Measurements from ENCODE around the gene RPL35A. TPM values are rescaled to one million over a fixed set of nuclear protein-coding genes. Genes with fewer than 3 reads are reported as not detected.

Gene RPL35A
- total and polyA plus RNA-seq, 9 of the 15 experiments (the other 6 are each of a cell fraction or from before 2014, with no cell fraction given): 1,475 to 2,942 (median 2,367) TPM

DNA sequence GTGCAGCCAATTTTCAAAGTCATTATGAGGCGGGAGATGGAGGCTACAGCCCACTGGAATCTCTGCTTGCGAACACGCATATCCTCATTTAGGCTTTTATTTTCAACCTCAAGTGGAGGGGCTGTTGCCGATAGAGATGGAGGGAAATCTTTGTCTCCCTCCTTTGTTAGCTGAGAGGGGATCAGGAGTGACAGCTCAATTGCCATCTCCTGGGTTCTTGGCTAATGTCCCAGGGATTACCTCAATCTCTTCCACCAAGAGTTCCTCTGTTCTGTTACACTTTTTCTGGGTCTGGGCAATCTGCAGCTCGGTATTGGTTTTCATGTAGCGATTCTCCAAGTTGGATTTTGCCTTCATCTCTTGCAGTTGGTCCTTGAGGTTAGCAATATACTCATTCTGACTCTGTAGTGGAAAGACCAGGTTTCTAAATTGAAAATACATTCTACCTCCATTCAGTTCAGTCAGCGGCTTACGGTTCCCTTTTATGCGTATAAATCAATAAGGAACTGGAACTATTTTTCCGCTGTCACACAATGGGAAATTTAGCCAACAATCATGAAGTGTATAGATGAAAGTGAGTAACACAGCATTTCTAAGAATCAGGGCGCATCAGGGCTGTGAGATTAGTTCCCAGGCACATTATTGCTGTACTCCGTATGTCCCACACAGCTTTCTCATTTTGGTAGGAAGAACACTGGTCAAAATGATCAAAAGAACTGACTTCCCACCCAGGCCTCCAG, 36.2 kb upstream of the RPL35A start:
- Histone ChIP-seq H3K79me2 (ENCODE audit: control insufficient read depth, insufficient read depth, low read length) (no peaks in the 10 kb centered on the region), H3K9ac (ENCODE audit: insufficient read depth in 1 of 2, low read depth in 2 of 2, low read length in 2 of 2) (no peak overlapping the region), H3K4me3 (no peak overlapping the region), H3K27ac (ENCODE audit: extremely low read depth, low read depth, low read length) (no peak overlapping the region), H3K9me1 (ENCODE audit: control insufficient read depth, insufficient read depth, low read length) (no peaks in the 10 kb centered on the region), H4K20me1 (replicated peaks; ENCODE audit: control insufficient read depth, insufficient read depth, low read length) (no peaks in the 10 kb centered on the region), H3K4me1 (replicated peaks in 1 of 2; ENCODE audit: control insufficient read depth in 2 of 2, insufficient read depth in 2 of 2, low read length in 2 of 2) (peaks cover 0 to 6% of the 10 kb centered on the region in 2 experiments; a peak in 2 of 5 replicates), H3K27me3 (ENCODE audit: control insufficient read depth in 2 of 2, insufficient read depth in 2 of 2, low read length in 2 of 2) (no peaks in the 10 kb centered on the region), H3K9me3 (replicated peaks; ENCODE audit: control insufficient read depth, insufficient read depth, low read depth, low read length) (0 out of 2 replicates have a peak, but pooled peaks cover 1% of the 10 kb centered on the region), H3K4me2 (ENCODE audit: insufficient read depth, low read length) (no peak overlapping the region), H2AFZ (ENCODE audit: low read depth, low read length) (peak overlapping the region; percentile 51; the same call in 1 of the 2 replicates), H3K36me3 (ENCODE audit: control insufficient read depth, insufficient read depth, low read length) (no peaks in the 10 kb centered on the region)
- FAIRE-seq (no peak), ATAC-seq (no peak), DNase-seq (ENCODE audit: extremely low read depth in 1 of 4, low spot score in 3 of 4) (no peak)
- intact Hi-C loops (cut with micrococcal nuclease) (no loop called here), in situ Hi-C loops (cut with MboI) (no loop called here)
- ChIA-PET CTCF (ENCODE audit: low intra/inter-chr PET ratio) (no interaction called here), POLR2A (interaction anchor here (0.7 kb wide), 1 partner anchor 52 kb away, joined by 4 read pairs; no protein-coding TSS in a partner anchor)
- WGBS (ENCODE audit: insufficient coverage, low coverage, missing lambda C conversion rate): 82% methylated on average over 12 of the region's 12 CpGs
- BruUV-seq (replicated peaks): no TSS peak
- TF ChIP-seq, protein P1, sequence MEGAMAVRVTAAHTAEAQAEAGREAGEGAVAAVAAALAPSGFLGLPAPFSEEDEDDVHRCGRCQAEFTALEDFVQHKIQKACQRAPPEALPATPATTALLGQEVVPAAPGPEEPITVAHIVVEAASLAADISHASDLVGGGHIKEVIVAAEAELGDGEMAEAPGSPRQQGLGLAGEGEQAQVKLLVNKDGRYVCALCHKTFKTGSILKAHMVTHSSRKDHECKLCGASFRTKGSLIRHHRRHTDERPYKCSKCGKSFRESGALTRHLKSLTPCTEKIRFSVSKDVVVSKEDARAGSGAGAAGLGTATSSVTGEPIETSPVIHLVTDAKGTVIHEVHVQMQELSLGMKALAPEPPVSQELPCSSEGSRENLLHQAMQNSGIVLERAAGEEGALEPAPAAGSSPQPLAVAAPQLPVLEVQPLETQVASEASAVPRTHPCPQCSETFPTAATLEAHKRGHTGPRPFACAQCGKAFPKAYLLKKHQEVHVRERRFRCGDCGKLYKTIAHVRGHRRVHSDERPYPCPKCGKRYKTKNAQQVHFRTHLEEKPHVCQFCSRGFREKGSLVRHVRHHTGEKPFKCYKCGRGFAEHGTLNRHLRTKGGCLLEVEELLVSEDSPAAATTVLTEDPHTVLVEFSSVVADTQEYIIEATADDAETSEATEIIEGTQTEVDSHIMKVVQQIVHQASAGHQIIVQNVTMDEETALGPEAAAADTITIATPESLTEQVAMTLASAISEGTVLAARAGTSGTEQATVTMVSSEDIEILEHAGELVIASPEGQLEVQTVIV (CRISPR knock-in tag; IDR thresholded peaks at IDR 0.05; ENCODE audit: borderline replicate concordance): no peak
- TF ChIP-seq PHTF2 (CRISPR knock-in tag; IDR thresholded peaks at IDR 0.05) (no peak), NFATC3 (IDR thresholded peaks at IDR 0.05) (no peak)
- TF ChIP-seq, protein P2, sequence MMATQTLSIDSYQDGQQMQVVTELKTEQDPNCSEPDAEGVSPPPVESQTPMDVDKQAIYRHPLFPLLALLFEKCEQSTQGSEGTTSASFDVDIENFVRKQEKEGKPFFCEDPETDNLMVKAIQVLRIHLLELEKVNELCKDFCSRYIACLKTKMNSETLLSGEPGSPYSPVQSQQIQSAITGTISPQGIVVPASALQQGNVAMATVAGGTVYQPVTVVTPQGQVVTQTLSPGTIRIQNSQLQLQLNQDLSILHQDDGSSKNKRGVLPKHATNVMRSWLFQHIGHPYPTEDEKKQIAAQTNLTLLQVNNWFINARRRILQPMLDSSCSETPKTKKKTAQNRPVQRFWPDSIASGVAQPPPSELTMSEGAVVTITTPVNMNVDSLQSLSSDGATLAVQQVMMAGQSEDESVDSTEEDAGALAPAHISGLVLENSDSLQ (IDR thresholded peaks at IDR 0.05): 0 out of 2 replicates have a peak, but pooled peaks have one; percentile 16

Measured in K562 (cell line).